H4 (cell line): ENCODE measurements around the gene ZSCAN25. TPM values are rescaled to one million over a fixed set of nuclear protein-coding genes. Genes with fewer than 3 reads are reported as not detected.
"Not testable (repeated sequence)": the region's sequence is repeated elsewhere in the genome, so short reads cannot be mapped to it uniquely, and the experiment has no call there.

ENCODE experiments used
- DNase-seq: peaks from one replicate; pipeline ENCODE4 v3.0.0-alpha.2; 2015; ENCODE audit warnings: low spot score
- total RNA-seq: library from RNA; depleted of rRNA; stranded (reverse); fragments of >200 nt; shearing (Covaris generic); gene quantifications from 2 replicates; pipeline ENCODE4 v1.2.3, GENCODE V29; 2014

The ZSCAN25 gene
- total RNA-seq, 1 experiment from 2014 or later, result 6.9 TPM

DNA sequence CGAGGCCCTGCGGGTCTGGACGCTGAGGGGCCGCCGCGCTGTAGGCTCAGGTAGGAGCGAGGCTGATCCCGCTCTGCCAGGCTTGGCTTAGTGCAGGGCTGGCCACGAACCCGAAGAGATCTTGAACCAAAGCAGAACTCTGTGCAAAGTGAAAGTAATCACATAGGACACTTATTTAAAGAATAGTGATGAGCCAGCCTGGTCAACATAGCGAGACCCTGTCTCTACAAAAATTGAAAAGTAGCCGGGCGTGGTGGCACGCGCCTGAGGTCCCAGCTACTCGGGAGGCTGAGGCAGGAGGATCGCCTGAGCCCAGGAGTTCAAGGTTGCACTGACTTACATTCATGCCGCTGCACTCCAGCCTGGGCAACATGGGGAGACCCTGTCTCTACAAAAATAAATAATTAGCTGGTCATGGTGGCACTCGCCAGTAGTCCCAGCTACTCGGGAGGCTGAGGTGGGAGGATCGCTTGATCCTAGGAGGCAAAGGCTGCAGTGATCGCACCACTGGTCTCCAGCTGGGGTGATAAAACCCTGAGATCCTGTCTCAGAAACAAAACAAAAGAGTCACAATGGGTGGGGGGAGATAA is 541 bp downstream of the ZSCAN25 start:
- no peak for DNase-seq

DNA sequence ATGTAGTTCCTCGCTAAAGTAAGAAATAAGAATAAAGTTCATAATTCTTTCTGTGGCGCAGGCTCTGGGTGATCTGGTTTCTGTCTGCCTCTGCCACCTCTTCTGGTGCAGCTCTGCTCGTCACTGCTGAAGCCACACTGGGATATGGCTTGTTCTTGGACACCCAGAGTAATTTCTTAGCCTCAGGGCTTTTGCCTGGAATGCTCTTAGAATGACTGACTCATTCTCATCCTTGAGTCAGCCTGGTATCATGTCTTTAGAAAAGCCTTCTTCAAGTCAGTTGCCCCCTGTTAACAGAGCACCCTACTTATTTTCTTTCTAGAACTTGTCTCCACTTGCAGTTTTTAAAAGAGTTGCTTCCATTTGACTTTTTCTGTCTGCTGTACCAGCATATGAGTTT is 2.0 kb downstream of the ZSCAN25 start:
- no peak for DNase-seq

DNA sequence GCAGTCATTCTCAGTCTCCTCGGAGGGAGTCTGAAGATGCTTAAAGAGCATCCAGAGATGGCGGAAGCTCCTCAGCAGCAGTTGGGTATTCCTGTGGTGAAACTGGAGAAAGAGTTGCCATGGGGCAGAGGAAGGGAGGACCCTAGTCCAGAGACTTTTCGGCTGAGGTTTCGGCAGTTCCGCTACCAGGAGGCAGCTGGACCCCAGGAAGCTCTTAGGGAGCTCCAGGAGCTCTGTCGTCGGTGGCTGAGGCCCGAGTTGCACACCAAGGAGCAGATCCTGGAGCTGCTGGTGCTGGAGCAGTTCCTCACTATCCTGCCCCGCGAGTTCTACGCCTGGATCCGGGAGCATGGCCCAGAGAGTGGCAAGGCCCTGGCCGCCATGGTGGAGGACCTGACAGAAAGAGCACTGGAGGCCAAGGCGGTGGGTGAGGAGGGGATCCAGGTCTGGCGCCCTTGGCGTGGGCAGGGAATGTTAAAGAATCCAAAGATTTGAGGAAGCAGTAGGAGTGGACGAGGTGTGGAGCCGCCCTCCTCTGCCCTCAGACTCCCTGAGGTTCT is 2.9 kb downstream of the ZSCAN25 start:
- no peak for DNase-seq

DNA sequence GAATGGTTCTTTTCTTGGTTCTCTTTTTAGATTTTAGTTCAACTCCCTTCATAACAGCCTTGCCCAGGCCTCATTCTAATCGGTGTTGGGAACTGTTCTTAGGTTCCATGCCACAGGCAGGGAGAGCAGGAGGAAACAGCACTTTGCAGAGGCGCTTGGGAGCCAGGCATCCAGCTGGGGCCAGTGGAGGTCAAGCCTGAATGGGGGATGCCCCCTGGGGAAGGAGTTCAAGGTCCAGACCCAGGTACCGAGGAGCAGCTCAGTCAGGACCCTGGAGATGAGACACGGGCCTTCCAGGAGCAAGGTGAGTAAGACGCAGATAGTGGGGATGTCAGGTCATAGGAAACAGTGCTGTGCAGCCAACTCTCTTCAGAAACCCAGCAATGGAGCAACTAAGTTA is 4.5 kb downstream of the ZSCAN25 start:
- DNase-seq, result no peak

DNA sequence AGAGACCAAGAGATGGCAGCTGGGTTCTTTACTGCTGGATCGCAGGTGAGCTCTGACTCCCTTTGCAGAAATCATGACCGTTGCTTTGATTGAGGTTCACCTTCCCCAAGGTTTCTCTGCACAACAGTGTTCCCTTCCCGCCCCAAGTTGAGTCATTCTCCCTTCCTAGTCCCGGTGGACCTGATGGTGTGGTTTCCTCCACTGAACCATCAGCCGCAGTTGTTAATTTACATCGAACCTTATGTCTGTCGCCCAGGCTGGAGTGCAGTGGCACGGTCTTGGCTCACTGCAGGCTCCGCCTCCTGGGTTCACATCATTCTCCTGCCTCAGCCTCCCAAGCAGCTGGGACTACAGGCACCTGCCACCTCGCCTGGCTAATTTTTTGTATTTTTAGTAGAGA is 5.8 kb downstream of the ZSCAN25 start:
- DNase-seq, result no peak

DNA sequence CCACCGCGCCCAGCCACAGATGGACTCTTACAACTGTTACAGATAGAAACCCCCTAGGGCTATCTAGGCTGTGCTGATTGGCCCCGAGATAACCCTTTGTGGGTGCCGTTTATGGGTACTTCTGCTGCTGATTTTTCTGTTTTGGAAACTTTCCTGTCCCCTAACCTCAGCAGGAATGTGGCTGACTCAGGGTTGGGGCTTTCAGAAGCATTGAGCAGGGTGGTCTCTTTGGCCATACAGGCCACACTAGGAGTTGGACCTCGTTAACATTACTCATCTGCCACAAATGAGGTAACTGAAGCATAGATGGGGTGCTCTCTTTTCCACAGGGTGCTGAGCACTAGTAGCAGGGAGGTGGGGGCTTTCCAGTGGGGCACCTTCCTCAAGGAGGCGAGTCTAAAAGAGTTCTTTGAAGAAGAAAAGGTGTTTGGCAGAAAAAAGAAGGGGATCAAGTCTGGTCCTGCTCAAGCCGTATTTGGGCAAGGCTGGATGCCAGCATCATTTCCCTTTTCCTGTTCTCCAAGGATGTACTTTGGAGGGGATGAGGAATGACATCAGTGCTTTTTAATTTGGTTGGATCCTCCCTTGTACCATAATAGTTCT is 6.4 kb downstream of the ZSCAN25 start:
- no peak for DNase-seq

DNA sequence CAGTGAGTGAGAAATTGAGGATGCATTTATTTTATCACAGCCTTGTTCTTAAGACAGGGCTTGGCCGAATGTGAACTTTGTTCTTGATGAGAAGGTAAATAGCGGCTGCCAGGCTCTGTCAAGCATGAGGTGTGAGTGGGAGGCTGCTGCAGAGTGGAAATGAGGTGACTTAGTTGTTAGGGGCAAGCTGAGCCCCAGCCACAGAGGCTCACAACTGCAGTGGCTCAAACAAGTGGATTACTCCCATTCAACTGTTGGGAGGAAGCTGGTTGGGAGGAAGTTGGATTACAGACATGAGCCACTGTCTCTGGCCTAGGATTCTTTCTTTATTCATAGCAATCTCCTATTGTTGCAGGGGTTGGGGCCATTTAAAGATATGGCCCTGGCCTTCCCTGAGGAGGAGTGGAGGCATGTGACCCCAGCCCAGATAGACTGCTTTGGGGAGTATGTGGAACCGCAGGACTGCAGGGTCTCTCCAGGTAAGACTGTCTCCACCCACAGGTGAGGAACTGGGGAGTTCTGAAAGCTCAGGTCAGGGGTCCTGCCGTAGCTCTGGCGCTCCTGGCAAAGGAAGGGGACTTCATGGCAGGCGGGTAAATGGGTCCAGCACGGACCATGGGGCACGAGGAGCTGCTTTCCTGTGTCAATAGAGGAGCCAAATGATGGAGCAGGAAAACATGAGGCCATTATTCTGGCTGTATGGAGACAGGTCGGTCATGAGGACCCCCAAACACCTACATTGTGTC is 7.1 kb downstream of the ZSCAN25 start:
- no peak for DNase-seq

DNA sequence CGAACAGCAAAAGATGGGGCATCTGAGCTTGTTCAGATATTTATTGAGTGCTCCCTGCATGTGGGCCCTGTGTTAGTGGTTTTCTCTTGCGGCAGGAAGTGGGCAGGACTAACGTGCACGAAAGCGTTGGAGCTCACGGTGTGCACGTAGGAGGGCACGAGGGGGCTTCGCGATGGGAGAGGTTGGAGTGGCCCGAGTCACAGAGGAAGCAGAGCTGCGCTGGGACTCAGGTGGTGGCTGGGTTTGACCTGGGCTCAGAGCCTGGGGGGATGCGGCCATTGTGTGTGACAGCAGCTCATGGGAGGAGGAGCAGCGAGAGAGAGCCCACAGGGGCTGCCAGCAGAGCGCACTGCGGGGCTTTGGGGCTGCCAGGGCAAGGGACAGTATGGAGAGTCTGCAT is 7.7 kb downstream of the ZSCAN25 start:
- DNase-seq, result no peak

DNA sequence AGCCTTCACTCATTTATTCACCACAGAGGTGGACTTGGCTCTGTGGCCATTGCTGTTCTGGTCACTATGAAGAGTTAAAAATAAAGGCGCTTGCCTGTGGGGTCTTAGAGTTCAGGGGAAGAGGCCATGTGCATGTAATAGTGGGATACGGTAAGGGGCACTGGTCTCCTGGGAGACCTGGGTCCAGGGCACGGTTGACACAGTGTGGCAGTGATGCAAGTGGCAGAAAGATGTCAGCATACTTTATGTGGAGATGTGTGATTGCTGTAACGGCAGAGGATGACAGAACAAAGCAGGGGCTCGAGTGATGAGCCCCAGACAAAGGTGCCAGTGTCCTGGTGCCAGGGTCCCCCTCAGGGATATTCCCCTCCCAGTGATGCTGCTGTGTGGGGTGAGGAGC is 8.6 kb downstream of the ZSCAN25 start:
- no peak for DNase-seq

DNA sequence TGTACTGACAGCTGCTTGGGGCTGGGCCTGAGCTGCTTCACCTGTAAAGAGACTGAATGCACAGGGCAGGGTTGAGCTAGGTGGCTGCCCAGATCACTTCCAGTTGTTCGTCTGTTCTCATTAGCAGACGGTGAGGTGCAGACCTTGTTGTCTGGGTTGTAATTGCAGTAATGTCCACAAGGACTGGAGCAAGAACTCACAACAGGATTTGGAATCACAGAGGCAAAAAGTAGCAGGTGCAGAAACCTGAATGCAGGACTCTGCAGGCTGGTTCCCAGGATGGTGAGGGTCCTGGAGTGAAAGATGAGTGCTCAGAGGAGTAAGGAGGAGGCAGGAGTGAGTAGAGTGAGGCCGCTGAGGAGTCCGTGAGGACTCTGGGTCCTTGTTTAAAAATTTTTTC is 9.2 kb downstream of the ZSCAN25 start:
- no peak for DNase-seq

DNA sequence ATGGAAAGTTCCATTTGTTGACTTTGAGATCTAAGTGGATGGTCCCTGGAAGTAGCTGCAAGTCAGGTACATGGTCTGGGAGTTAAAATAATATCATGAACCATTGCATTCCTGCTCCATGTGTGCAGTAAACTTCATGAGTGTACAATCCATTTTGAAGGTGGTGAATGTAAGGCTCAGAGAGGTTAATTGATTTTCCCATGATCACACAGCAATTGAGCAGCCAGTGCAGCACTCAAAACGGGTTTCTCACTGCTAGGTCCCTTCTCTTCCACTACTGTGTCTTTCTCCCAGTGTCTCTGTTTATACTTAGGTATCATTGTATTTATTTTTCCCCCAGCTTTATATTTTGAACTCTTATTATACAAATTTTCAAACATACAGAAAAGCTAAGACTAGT is 9.9 kb downstream of the ZSCAN25 start:
- no peak for DNase-seq

DNA sequence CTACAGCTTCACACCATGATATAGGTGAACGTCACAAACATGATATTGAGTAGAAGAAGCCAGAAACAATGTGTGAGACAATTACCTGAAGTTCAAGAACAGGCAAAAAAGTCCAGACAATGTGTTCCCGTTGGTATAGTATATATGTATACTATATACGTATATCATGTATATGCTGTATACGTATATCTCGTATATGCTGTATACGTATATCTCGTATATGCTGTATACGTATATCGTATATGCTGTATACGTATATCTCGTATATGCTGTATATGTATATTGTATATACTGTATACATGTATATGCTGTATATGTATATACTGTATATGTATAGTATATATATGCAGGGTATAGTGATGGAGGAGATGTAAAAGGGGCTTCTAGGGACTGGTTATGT is 10.8 kb downstream of the ZSCAN25 start:
- DNase-seq, result no peak

DNA sequence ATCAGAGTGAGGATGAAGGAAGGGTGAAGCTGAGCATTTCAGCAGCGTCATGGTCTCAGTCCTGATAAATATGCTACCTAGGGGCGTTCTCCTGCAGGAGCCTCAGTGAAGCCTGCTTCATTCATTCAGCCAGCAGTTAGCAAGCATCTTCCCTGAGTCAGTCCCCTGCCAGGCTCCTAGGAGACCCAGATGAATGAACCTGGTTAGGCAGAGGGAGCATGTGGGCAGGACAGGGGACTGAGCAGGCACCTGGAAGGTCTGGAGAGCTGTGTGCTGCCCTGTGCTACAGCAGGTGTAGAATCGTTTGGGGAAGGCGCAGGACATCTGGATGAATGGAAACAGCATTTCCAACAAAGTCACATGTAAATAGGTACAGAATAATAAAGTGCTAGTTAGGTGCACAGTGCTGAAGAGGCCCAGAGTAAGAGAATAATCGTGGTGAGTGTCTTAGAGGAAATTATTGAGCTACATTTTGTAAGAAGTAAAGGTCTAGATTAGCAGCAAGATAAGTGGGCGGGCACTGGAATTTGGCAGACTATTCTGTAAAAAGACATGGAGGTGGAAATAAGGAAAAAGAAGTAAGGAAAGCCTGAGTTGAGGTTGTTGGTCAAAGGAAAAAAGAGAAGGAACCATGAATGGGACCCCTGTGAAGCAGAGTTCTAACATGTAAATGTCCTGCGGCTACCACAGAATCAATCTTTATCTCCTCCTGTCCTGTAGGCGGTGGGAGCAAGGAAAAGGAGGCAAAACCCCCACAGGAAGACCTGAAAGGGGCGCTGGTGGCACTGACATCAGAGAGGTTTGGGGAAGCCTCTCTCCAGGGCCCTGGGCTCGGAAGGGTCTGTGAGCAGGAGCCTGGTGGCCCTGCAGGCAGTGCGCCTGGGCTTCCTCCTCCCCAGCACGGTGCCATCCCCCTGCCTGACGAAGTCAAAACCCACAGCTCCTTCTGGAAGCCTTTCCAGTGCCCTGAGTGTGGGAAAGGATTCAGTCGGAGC is 12.0 kb downstream of the ZSCAN25 start:
- DNase-seq, result no peak

DNA sequence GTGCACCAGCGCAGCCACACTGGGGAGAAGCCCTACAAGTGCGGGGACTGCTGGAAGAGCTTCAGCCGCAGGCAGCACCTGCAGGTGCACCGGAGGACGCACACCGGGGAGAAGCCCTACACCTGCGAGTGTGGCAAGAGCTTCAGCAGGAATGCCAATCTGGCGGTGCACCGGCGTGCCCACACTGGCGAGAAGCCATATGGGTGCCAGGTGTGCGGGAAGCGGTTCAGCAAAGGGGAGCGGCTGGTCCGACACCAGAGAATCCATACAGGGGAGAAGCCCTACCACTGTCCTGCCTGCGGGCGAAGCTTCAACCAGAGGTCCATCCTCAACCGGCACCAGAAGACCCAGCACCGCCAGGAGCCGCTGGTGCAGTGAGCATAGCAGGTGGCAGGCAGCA is 12.9 kb downstream of the ZSCAN25 start:
- DNase-seq, result no peak

DNA sequence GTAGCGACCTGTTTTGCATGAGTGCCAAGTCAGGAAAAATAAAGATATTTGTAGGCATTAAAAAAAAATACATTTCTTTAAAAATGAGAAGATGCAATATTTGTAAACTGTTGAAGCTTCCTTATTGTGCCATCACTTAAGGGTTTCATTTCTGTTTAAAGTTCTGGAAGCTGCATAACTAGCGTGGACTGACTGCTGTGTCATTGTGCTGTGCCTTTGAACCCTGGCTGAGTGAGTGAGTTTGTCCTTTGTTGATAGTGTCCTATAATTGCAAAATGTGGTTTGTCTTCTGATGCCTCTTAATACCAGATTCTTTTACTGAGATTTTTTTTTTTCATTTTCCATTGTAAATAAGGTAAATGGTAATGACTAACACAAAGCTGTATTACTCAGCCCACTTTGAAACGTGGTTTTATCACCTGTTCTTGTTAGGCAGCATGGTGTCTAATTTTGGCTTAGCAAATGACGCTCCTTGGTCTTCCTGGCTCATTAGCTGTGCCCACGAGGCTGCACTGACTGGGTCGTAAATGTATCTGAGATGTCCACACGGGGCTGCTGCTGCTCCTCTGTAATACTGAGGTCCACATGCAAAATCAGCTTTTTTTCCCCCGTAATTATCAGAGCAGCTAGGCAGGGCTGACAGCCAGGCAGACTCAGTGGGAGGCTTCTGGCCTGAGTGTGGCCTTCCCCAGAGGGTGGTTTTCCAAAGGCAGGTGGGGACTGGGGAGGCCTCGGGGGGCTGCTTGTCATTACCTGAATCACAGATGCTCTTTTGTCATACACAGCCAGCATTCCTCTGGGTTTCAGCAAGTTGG is 14.8 kb downstream of the ZSCAN25 start:
- DNase-seq, result no peak

DNA sequence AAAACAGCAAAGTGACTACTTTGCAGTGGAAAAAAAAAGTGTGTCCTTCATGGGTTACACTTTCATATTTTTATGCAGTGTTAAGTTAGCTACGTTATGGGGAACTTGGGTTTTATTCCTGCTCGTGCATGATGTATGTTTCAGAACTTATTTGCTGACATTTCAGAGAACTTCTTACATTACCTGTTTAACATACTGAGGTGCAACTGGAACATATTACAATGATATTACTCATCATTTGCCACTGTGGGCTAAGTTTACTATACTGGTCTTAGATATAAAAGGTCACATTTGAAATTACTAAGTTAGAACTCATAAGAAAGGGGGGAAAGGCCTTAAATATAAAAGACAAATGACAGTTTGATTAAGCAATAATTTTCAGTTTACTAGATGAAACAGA is 20.7 kb downstream of the ZSCAN25 start:
- not testable (repeated sequence) for DNase-seq

DNA sequence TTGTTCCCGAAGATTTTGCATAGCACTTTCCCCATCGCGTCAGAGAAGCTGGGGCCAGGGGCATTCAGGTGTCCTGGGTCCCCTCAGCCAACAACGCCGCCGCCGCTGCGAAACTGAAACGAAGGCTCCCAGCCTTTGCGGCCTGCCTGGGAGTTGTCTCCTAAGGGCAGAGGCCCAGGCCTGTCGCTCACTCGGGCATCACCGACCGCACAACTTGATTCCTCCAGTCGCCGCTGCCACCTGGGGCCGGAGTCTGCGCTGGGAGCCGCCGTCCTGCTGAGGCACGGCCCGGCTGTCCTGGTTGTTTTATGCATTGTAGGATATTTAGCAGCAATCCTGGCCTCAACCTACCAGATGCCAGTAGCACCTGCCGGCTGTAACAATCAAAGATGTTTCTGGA is 22.0 kb downstream of the ZSCAN25 start:
- no peak for DNase-seq

DNA sequence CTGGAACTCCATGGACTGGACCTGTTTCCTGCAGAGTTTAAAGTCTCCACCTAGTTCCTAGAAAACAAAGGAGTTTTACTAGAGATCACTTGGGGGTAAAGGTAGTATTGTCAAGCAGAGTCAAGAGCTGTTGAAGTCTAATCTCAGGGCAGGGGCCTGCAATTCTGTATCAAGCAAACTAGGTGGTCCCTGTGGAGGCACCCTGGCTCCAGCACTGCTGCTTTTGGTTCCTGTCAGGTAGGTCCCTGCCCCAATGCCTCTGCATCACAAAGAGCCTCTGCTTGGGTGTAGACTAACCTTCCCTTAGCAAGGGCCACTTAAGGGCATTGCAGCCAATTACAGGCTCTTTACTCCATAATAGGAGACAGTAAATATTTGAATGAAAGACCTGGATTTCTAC is 22.5 kb downstream of the ZSCAN25 start:
- DNase-seq, result no peak

DNA sequence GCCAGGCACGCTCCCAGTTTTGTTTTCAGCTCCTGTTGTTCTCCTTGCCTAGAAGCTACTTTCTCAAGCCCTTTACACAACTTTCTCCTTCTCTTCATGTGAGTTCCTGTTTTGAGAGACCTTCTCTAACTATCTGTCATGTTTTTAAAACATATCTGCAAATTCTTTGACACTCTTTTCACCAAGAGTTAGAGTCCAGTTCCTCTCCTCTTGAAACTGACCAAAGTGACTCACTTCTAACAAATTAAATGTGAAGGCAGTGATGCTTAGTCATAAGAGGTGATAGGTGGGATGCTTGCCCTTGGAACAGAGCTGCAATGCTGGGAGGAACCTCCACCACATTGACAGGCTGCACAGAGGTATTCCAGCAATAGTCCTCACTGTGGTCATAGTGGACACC is 25.3 kb downstream of the ZSCAN25 start:
- no peak for DNase-seq

DNA sequence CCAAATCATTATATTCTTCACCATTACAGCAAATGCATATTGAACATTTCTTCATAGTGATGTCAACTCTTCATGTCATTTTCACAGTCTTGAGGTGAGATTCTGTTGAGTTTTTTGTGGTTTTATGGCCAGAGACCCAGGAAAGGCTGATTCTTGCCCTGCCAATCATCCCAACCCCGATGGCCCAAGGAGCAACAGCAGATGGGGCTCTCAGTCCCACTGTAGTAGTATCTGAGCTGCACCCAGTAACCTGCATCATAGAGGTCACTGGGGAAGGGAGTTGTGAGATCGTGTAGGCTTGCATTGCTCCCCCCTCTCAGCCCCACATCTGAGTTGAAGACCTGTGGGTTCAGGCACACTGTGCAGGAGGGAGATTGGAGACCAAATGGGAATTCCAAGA is 26.7 kb downstream of the ZSCAN25 start:
- DNase-seq, result no peak

DNA sequence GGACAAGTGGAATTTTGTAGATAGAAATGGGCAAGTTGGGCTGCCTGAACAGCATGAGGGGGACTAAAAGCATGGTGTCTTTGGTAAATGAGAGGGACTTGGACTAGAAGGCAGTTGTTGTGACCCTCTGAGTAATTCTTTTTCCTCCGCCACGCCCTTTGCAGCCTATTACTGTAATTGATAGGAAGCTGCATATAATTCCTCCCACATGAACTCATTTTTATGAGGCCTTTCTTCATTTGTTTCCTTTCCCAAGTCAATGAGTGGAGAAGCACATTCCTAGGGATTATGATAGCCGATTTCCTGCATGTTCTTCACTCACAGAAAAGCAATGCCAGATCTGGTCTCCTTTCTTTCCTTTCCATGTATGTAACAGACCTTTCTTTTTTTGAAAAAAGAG is 27.7 kb downstream of the ZSCAN25 start:
- no peak for DNase-seq
